ENCODE measurements around the gene GFRA4.

GFRA4 gene

DNA sequence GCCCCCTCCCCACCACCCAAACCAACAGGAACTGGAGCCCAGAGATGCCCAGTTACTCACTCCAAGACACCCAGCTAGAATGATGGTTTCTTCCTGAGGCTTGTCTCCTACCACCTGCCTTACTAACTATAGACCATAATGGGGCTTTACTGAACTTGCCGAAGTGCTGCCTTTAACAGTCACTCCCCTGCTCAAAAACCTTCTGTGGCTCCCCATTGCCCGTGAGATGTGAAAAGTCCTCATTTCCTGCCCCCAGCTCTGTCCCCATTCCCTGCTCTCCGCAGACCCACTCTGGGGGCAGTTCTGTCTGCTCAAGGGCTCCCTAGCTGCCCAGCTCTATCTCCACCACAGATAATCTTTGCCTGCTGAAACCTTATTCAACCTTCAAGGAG is 44.3 kb upstream of the GFRA4 start:
- no peak overlapping the region for H3K4me3 ChIP-seq (ENCODE audit: low read depth, low read length)
- ChIA-PET CTCF (interaction anchor here (0.7 to 43.4 kb wide), 8 partner anchors 0 to 154 kb away, joined by 3 to 1151 read pairs (median 3); partner anchors contain the start of genes ADAM33, AP5S1 and SIGLEC1), POLR2A (no interaction called here)
- TF ChIP-seq, protein P1, sequence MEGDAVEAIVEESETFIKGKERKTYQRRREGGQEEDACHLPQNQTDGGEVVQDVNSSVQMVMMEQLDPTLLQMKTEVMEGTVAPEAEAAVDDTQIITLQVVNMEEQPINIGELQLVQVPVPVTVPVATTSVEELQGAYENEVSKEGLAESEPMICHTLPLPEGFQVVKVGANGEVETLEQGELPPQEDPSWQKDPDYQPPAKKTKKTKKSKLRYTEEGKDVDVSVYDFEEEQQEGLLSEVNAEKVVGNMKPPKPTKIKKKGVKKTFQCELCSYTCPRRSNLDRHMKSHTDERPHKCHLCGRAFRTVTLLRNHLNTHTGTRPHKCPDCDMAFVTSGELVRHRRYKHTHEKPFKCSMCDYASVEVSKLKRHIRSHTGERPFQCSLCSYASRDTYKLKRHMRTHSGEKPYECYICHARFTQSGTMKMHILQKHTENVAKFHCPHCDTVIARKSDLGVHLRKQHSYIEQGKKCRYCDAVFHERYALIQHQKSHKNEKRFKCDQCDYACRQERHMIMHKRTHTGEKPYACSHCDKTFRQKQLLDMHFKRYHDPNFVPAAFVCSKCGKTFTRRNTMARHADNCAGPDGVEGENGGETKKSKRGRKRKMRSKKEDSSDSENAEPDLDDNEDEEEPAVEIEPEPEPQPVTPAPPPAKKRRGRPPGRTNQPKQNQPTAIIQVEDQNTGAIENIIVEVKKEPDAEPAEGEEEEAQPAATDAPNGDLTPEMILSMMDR (IDR thresholded peaks at IDR 0.05; ENCODE audit: insufficient read depth, low read length, missing control alignments): no peak
- no peak for DNase-seq (ENCODE audit: low read depth, low spot score)

DNA sequence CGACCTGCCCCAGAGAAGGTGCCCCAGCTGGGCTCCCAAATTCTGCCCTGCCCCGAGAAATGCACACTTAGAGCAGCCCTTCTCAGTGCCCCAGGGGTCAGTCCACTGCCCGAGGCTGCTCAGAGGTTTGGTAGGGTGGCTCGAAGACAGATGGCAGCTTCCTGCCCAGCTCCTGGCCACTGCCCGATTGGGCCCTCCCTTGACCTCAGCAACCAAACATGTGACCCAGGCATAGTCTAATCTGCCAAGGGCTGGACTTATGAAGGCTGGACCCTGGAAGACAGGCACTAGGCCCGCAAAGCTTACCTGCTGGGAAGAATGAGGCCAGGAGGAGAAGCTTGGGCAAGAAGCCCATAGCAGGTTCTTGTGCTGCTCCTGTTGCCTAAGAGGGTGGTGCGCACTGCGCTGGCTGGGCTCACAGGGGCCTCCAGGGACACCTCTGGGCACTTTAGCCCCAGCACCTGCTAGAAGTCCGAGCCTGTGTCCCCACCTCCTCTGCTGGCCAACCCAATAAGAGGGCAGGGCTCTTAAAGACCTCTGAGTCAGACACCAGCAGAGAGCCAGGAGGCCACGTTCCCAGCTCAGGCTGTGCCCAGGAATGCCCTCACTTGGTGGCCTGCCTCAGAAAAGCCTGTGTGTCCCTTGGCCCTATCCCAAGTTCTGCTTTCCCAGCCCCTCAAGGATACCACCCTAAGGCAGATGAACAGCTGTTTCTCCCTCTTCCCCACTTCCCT is 43.7 kb upstream of the GFRA4 start:
- no peak overlapping the region for H3K4me3 ChIP-seq (ENCODE audit: low read depth, low read length)
- TF ChIP-seq, protein P1 (IDR thresholded peaks at IDR 0.05; ENCODE audit: insufficient read depth, low read length, missing control alignments): no peak
- ChIA-PET CTCF (interaction anchor here (0.7 to 43.4 kb wide), 8 partner anchors 1 to 154 kb away, joined by 3 to 1151 read pairs (median 3); partner anchors contain the start of genes ADAM33, SIGLEC1 and SPEF1), POLR2A (no interaction called here)
- no peak for DNase-seq (ENCODE audit: low read depth, low spot score)

DNA sequence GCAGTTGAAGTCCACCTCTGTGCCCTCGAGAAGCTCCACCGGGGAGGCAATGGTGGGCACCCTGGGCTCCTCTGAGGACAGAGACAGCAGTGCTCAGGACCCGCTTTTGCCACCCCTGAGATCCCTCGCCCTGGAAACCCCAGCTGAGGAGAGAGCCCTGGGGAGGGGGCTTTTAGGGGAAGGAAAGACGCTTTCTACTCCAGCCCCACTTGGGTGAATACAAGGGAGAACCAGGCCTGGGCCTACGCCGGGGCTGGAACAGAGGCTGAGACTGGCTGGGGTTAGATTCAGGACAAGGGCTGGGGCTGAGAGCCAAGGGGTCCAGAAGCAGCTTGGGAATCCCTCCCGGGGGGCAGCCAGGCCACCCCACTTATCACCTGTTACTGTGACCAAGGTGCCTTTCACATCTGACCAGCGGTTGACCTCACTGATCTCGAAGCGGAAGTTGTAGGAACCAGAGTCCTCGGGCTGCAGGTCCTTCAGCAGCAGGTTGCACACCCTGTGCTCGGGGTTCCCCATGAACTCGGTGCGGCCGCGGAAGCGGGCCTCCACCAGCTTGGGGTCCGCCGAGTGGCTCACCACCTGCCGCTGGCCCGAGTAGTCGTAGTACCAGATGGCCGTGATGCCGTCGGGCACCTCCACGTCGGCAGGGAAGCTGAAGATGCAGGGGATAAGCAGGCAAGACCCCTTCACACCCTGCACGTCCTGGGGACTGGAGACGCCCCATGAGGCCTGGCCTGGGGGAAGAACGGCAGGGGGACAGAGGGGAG is 43.0 kb upstream of the GFRA4 start:
- no peak for DNase-seq (ENCODE audit: low read depth, low spot score)
- TF ChIP-seq, protein P1 (IDR thresholded peaks at IDR 0.05; ENCODE audit: insufficient read depth, low read length, missing control alignments): no peak
- CTCF ChIA-PET: interaction anchor here (0.7 to 43.4 kb wide), 4 partner anchors 2 to 75 kb away, joined by 3 to 1151 read pairs (median 577); partner anchors contain the start of genes ADAM33, SIGLEC1 and SPEF1
- POLR2A ChIA-PET: no interaction called here
- H3K4me3 ChIP-seq (ENCODE audit: low read depth, low read length): no peak overlapping the region

DNA sequence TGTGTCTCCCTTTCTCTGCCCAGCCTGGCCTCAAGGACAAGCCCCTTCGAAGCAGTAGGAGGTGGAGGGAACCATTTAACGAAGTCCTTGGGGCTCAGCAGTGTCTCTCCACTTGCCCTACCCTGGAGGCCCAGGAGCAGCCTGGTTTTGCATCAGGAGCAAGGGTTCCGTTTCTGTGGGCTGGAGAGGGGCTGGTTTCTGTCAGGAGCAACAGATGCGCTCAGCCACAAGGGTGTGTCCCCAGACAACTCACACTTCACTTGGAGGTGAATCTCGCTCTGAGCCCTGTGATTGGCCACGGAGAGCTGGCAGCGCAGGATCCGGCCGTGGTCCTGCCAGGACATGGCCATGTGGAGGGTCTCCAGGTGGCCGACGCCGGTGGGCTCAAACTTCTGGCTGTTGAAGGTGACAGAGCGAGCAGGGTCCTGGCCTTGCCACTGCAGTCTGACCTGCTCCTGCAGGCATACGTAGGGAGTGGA is 42.3 kb upstream of the GFRA4 start:
- no peak overlapping the region for H3K4me3 ChIP-seq (ENCODE audit: low read depth, low read length)
- POLR2A ChIA-PET: no interaction called here
- TF ChIP-seq, protein P1 (IDR thresholded peaks at IDR 0.05; ENCODE audit: insufficient read depth, low read length, missing control alignments): no peak
- DNase-seq (ENCODE audit: low read depth, low spot score): no peak
- CTCF ChIA-PET: interaction anchor here (27.2 to 43.4 kb wide), 2 partner anchors 2 to 19 kb away, joined by 1151 read pairs; partner anchors contain the start of genes ADAM33 and SIGLEC1

DNA sequence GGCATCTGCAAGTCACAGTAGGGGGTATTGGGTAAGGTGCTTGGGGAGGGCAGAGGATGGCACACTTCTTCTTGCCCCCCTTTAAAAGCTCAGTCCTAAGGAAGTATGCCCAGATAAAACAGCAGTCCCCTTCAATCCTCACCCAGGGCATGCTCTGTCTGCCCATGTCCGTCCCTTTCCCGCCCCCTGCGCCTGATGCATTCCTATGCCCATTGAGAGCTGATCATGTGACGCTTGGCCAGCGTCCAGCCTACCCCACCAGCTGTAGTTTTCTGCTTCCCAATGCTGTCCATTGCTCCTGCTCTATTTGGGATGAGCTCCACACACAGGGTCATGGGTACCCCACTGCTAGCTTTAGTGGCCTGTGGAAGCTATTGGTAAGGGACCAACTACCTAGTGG is 40.9 kb upstream of the GFRA4 start:
- ChIA-PET CTCF (interaction anchor here (1.1 to 43.4 kb wide), 5 partner anchors 4 to 142 kb away, joined by 3 to 1151 read pairs (median 8); partner anchors contain the start of genes ADAM33 and SIGLEC1), POLR2A (interaction anchor here (0.6 kb wide), 1 partner anchor 20 kb away, joined by 3 read pairs; no protein-coding TSS in a partner anchor)
- TF ChIP-seq, protein P1 (IDR thresholded peaks at IDR 0.05; ENCODE audit: insufficient read depth, low read length, missing control alignments): no peak
- no peak overlapping the region for H3K4me3 ChIP-seq (ENCODE audit: low read depth, low read length)
- DNase-seq (ENCODE audit: low read depth, low spot score): no peak

Measured in AG04449 (cell line).